IPS DF 6.9 (cell line): ENCODE data around the gene DNAH1.

ENCODE experiments used
- DNase-seq: peaks from one replicate; pipeline ENCODE4 v3.0.0-alpha.2; 2013; ENCODE audit warnings: low read depth, low spot score
- H3K27ac ChIP-seq: one replicate; pipeline ENCODE4 v1.5.1; 2013; ENCODE audit warnings: low read length, control low read depth
- H3K27me3 ChIP-seq: 2 replicates; pipeline ENCODE4 v1.6.1; 2013; ENCODE audit warnings: mild to moderate bottlenecking, low read length; ENCODE audit not compliant: control insufficient read depth, insufficient read depth
- H3K36me3 ChIP-seq: 2 replicates; pipeline ENCODE4 v1.6.1; 2013; ENCODE audit warnings: low read length; ENCODE audit not compliant: control insufficient read depth, insufficient read depth
- H3K4me1 ChIP-seq: 2 replicates; pipeline ENCODE4 v1.6.1; 2013; ENCODE audit warnings: low read length; ENCODE audit not compliant: control insufficient read depth, insufficient read depth
- H3K4me3 ChIP-seq: 2 replicates; pipeline ENCODE4 v1.5.1; 2013; ENCODE audit warnings: mild to moderate bottlenecking, low read length
- H3K9me3 ChIP-seq: 2 replicates; pipeline ENCODE4 v1.6.1; 2013; ENCODE audit warnings: low read length, inconsistent platforms; ENCODE audit not compliant: control insufficient read depth, insufficient read depth
- WGBS: extraction: QIAGEN DNeasy Blood & Tissue Kit; methylation state at CpG from one replicate; pipeline ENCODE4 v1.1.7; 2013; ENCODE audit warnings: mixed read lengths, missing lambda C conversion rate; ENCODE audit not compliant: insufficient read length, insufficient coverage; 5-methylcytosine and 5-hydroxymethylcytosine counted together

Gene DNAH1

GRCh38 chr3:52443268-52443610 lies 127.1 kb downstream of the DNAH1 start:
- no peak for DNase-seq
- H3K36me3 ChIP-seq = no peaks in the 10 kb centered on the region
- H3K4me3 ChIP-seq = no peak overlapping the region
- no peak overlapping the region for H3K27ac ChIP-seq
- H3K27me3 ChIP-seq = no peaks in the 10 kb centered on the region
- no CpG with 5 or more reads among the region's 8 CpGs for WGBS
- no peaks in the 10 kb centered on the region for H3K9me3 ChIP-seq
- peaks cover 4% of the 10 kb centered on the region for H3K4me1 ChIP-seq

DNA sequence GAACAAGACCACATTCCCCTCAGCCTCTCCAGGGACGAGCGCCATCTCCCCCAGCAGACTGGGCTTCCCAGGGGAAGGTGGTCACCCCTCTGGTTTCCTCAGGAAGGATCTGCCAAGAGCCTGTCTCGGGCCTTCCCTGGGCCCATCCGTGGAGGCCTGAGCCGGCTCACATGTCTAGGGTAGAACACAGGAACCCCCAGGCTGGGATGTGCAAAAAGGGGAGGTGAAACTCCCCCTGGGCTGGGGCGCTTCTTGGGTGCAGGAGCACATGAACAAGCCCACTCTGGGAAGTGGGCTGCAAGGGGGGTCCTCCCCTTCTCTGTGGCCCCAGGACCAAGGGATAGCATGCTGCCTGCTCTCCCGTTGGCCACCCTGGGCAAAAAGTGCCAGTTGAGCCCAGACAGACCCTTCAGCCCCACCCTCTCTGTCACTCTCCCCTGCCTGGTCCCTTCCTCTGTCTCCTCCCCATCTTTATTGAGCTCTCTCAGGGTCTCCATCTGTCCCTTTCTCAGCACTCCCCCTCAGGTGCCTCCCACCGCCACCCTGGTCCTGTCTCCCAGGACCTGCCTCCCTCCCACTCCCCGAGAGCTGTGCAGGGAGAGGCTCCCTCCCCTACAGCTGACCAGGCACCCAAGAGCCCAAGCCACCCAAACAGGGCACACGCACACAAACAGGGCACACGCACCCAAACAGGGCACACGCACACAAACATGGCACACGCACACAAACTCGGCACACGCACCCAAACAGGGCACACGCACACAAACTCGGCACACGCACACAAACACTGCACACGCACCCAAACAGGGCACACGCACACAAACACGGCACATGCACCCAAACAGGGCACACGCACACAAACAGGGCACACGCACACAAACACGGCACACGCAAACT lies 127.9 kb downstream of the DNAH1 start:
- H3K27me3 ChIP-seq = no peaks in the 10 kb centered on the region
- H3K4me3 ChIP-seq = no peak overlapping the region
- no peak overlapping the region for H3K27ac ChIP-seq
- no CpG with 5 or more reads among the region's 25 CpGs for WGBS
- H3K9me3 ChIP-seq = no peaks in the 10 kb centered on the region
- peaks cover 4% of the 10 kb centered on the region for H3K4me1 ChIP-seq
- no peaks in the 10 kb centered on the region for H3K36me3 ChIP-seq
- no peak for DNase-seq

- Histone ChIP-seq H3K27ac (no peak within 1 kb of the TSS), H3K4me1 (peaks cover 6% of the 10 kb centered on the region), H3K9me3 (no peaks in the 10 kb centered on the region), H3K36me3 (no peaks in the 10 kb centered on the region), H3K4me3 (no peak within 1 kb of the TSS), H3K27me3 (no peaks in the 10 kb centered on the region)
- peak; percentile 57 for DNase-seq
- WGBS = no CpG with 5 or more reads among the region's 19 CpGs
Observed at GRCh38 chr3:52444860-52445793, 129.0 kb downstream of the DNAH1 start, which contains the start of gene SEMA3G. Gene SEMA3G, minus strand, starts transcription at chr3:52445103. Its CDS starts 76 bp downstream, at chr3:52445027.

DNA sequence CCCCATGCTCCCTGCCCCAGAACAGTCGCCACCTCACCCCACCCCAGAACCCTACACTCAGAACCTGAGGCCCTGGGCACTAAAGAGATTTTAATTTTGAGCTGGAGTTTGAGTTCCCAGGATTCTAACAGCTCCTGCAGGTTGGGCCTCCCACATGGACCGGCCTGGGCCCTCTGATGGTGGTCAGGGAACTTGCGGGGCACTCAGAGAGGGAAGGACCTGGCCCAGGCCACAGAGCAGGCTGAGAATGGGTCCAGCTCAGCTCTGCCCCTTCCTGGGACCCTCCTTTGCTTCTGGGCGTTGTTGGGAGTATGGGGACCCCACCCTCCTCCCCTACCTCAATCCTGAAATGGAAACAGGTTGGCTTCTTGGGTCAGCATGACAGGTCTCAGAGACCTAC lies 129.9 kb downstream of the DNAH1 start:
- no peaks in the 10 kb centered on the region for H3K9me3 ChIP-seq
- WGBS = no CpG with 5 or more reads among the region's 4 CpGs
- H3K36me3 ChIP-seq = no peaks in the 10 kb centered on the region
- H3K4me1 ChIP-seq = peaks cover 10% of the 10 kb centered on the region
- no peaks in the 10 kb centered on the region for H3K27me3 ChIP-seq
- DNase-seq = no peak
- no peak overlapping the region for H3K27ac ChIP-seq
- H3K4me3 ChIP-seq = no peak overlapping the region

DNA sequence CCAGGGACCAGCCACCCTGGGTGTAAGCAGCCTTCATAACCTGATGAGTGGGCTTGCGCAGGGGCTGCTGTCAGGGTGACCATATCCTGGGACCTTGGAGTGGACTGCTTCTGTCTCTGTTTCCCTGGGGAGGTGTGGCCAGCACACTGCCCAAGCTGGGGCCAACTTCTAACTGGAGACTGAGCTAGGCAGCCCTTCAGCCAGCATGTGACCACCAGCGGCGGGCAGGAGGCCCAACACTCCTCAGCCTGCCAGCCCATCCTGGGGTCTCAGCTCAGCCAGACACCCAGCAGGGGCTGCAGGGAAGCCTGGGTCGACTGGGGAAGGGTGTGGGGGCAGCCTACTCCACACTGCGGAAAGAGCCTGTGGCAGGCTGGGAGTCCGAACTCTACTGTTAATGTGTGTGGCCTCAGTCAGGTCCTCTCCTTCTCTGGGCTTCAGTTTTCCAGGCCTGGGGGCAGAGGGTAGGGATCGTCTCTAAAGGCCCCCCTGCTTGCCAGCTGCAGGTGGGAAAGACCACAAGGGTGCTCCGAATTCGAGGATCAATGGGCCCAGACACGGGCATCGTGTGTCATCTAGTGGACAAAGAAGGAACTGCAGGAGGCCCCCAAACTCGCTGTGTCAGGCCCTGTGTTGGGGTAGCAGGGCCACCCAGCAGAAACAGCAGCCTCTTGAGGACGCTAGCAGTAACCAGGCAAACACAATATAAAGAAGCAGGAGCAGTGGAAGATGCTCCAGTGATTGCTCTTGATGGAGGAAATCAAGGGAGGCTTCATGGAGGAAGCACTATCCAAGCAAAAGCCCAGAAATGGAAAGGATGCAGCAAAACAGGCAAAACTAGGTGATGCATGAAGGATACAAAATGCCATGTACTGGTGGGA lies 130.8 kb downstream of the DNAH1 start:
- DNase-seq = peak; percentile 82
- Histone ChIP-seq H3K27ac (no peak overlapping the region), H3K9me3 (no peaks in the 10 kb centered on the region), H3K4me1 (peaks cover 10% of the 10 kb centered on the region), H3K27me3 (no peaks in the 10 kb centered on the region), H3K4me3 (no peak overlapping the region), H3K36me3 (no peaks in the 10 kb centered on the region)
- WGBS = no CpG with 5 or more reads among the region's 13 CpGs

GRCh38 chr3:52447512-52448355 lies 131.6 kb downstream of the DNAH1 start:
- Histone ChIP-seq H3K4me3 (no peak overlapping the region), H3K27ac (no peak overlapping the region)

More at GRCh38 chr3:52447512-52448355, 131.6 kb downstream of the DNAH1 start:
- WGBS = no CpG with 5 or more reads among the region's 12 CpGs
- H3K36me3 ChIP-seq = no peaks in the 10 kb centered on the region
- peaks cover 10% of the 10 kb centered on the region for H3K4me1 ChIP-seq
- no peaks in the 10 kb centered on the region for H3K9me3 ChIP-seq
- H3K27me3 ChIP-seq = no peaks in the 10 kb centered on the region
- DNase-seq = no peak
